ENCODE measurements around the gene NTSR1.

GRCh38 chr20:62716941-62717310 lies 8.3 kb downstream of the NTSR1 start:
- no peak for TF ChIP-seq POLR2A (IDR thresholded peaks at IDR 0.05; ENCODE audit: low read depth, low read length)
- TF ChIP-seq POLR2AphosphoS5 (IDR thresholded peaks at IDR 0.05; ENCODE audit: low read depth, low read length) = no peak
- TF ChIP-seq TAF1 (IDR thresholded peaks at IDR 0.05; ENCODE audit: low read depth, low read length) = no peak

Measured in GM12891 (cell line).